ENCODE results near the gene TIMM29. TPM values are rescaled to one million over a fixed set of nuclear protein-coding genes. Genes with fewer than 3 reads are reported as not detected.

The TIMM29 gene
- total RNA-seq (ENCODE audit: insufficient read depth, low replicate concordance) = 32.5 TPM

- DNase-seq (ENCODE audit: low spot score) = peak; percentile 100
Measured at GRCh38 chr19:10928563-10929401, at the start of gene TIMM29, which contains the start of gene YIPF2. TSS of gene TIMM29 (plus strand) at chr19:10928811. CDS start at chr19:10928823, 12 bp downstream. TSS of gene YIPF2 (minus strand) at chr19:10928639. CDS start at chr19:10928410, 229 bp downstream.

- no peak for DNase-seq (ENCODE audit: low spot score)
Measured at GRCh38 chr19:10881403-10882107, 47.1 kb upstream of the TIMM29 start.

- DNase-seq (ENCODE audit: low spot score) = no peak
Measured at GRCh38 chr19:10882108-10882457, 46.5 kb upstream of the TIMM29 start.

- peak; percentile 96 for DNase-seq (ENCODE audit: low spot score)
Measured at GRCh38 chr19:10884274-10884673, 44.3 kb upstream of the TIMM29 start.

- DNase-seq (ENCODE audit: low spot score) = peak; percentile 48
Measured at GRCh38 chr19:10885201-10886169, 43.1 kb upstream of the TIMM29 start.

- DNase-seq (ENCODE audit: low spot score) = no peak
Measured at GRCh38 chr19:10887616-10888367, 40.8 kb upstream of the TIMM29 start.

- peak; percentile 48 for DNase-seq (ENCODE audit: low spot score)
Measured at GRCh38 chr19:10888421-10888866, 40.2 kb upstream of the TIMM29 start.

GRCh38 chr19:10889880-10890279 lies 38.7 kb upstream of the TIMM29 start:
- no peak for DNase-seq (ENCODE audit: low spot score)

- DNase-seq (ENCODE audit: low spot score) = peak; percentile 81
Measured at GRCh38 chr19:10891405-10892086, 37.1 kb upstream of the TIMM29 start.

- DNase-seq (ENCODE audit: low spot score) = no peak
Measured at GRCh38 chr19:10892256-10892655, 36.4 kb upstream of the TIMM29 start.

- DNase-seq (ENCODE audit: low spot score) = no peak
Measured at GRCh38 chr19:10894911-10895213, 33.7 kb upstream of the TIMM29 start.

GRCh38 chr19:10895363-10895762 lies 33.2 kb upstream of the TIMM29 start:
- DNase-seq (ENCODE audit: low spot score) = no peak

GRCh38 chr19:10895920-10896319 lies 32.7 kb upstream of the TIMM29 start:
- DNase-seq (ENCODE audit: low spot score) = no peak

GRCh38 chr19:10896851-10897526 lies 31.6 kb upstream of the TIMM29 start:
- DNase-seq (ENCODE audit: low spot score) = no peak

- no peak for DNase-seq (ENCODE audit: low spot score)
Measured at GRCh38 chr19:10898633-10899032, 30.0 kb upstream of the TIMM29 start.

- no peak for DNase-seq (ENCODE audit: low spot score)
Measured at GRCh38 chr19:10899151-10899653, 29.4 kb upstream of the TIMM29 start.

GRCh38 chr19:10907925-10908324 lies 20.7 kb upstream of the TIMM29 start:
- no peak for DNase-seq (ENCODE audit: low spot score)

- DNase-seq (ENCODE audit: low spot score) = no peak
Measured at GRCh38 chr19:10908380-10908960, 20.1 kb upstream of the TIMM29 start.
